ENCODE results near the gene REV3L.
A peak's percentile ranks its signal among the peaks of the same experiment; 100 is the strongest.

REV3L gene

DNA sequence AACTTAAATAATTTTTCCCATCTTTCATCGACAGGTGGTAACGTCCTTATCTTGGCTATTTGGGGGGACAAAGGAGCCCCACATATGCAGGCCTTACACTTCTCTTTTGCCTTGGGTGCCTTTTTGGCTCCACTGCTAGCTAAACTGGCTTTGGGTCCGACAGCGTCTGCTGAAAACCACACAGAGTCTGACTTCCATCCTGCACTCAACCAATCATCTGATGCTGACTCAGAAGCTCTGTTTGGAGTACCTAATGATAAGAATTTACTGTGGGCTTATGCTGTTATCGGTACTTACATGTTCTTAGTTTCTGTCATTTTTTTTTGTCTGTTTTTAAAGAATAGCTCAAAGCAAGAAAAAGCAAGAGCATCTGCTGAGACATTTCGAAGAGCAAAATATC is 217.2 kb downstream of the REV3L start:
- H3K79me2 ChIP-seq (ENCODE audit: insufficient read depth, low read depth) = no peaks in the 10 kb centered on the region
- H3K4me2 ChIP-seq = no peak overlapping the region
- no peak for TF ChIP-seq CTCF (conservative IDR thresholded peaks at IDR 0.05; ENCODE audit: low read depth, low read length)
- no peak overlapping the region for H2AFZ ChIP-seq (ENCODE audit: low read depth)
- no peak overlapping the region for H3K27ac ChIP-seq
- no peak overlapping the region for H3K4me3 ChIP-seq (IDR thresholded peaks at IDR 0.05; ENCODE audit: insufficient read depth, low read depth, low read length)
- no peaks in the 10 kb centered on the region for H3K36me3 ChIP-seq (ENCODE audit: insufficient read depth)
- no peaks in the 10 kb centered on the region for H3K27me3 ChIP-seq (ENCODE audit: insufficient read depth, low read depth)
- H3K9ac ChIP-seq = no peak overlapping the region
- H3K4me1 ChIP-seq (ENCODE audit: low read depth, poor library complexity, severe bottlenecking) = peaks cover 2% of the 10 kb centered on the region
- H4K20me1 ChIP-seq (ENCODE audit: insufficient read depth) = no peaks in the 10 kb centered on the region

- H3K27me3 ChIP-seq (ENCODE audit: insufficient read depth, low read depth) = no peaks in the 10 kb centered on the region
- H3K4me3 ChIP-seq (IDR thresholded peaks at IDR 0.05; ENCODE audit: insufficient read depth, low read depth, low read length) = no peak overlapping the region
- no peaks in the 10 kb centered on the region for H4K20me1 ChIP-seq (ENCODE audit: insufficient read depth)
- H3K36me3 ChIP-seq (ENCODE audit: insufficient read depth) = no peaks in the 10 kb centered on the region
- peaks cover 5% of the 10 kb centered on the region for H3K4me1 ChIP-seq (ENCODE audit: low read depth, poor library complexity, severe bottlenecking)
- H3K27ac ChIP-seq = no peak overlapping the region
- H3K9ac ChIP-seq = no peak overlapping the region
- 0 out of 2 replicates have a peak, but pooled peaks cover 4% of the 10 kb centered on the region for H3K79me2 ChIP-seq (ENCODE audit: insufficient read depth, low read depth)
- TF ChIP-seq CTCF (conservative IDR thresholded peaks at IDR 0.05; ENCODE audit: low read depth, low read length) = no peak
- no peak overlapping the region for H2AFZ ChIP-seq (ENCODE audit: low read depth)
- no peak overlapping the region for H3K4me2 ChIP-seq
These were observed 219.2 kb downstream of the REV3L start for GRCh38 chr6:111263837-111264236.

DNA sequence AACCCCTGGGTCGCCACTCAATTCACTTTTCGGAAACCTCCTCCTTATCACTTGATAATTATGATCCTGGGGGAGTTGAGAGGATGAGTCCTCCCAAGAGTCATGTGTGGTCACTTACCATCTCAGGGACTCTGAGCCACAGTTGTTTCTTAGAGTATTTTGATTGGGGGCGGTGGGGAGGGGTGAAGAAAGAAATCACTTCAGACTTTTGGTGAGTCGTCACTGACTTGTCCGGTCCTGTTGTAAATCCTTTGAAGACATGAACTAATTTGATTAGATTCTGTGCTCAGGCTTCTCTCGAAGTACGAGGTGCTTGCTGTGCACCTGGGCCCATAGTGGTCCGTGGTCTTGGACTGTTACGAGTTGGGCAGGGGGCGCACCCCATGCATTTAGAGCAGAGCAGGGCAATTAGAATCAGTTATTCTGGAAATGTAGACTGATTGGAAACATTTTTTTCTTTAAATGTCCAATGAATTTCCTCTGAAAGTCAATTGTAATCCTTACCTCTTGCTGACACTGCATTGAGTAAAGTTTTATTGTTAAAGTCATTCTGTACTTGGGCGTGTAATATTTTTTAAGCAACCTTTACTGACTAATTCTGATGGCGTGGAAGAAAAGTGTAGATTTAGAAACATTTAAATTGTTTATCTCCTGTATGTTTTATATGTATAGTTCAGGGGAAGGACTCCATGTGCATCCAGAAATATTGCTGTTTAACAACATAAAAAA is 222.3 kb downstream of the REV3L start:
- H3K4me1 ChIP-seq (ENCODE audit: low read depth, poor library complexity, severe bottlenecking) = peaks cover 5% of the 10 kb centered on the region
- H3K4me2 ChIP-seq = peak overlapping the region; percentile 48; the same call in 1 of the 2 replicates
- 0 out of 2 replicates have a peak, but pooled peaks cover 4% of the 10 kb centered on the region for H3K79me2 ChIP-seq (ENCODE audit: insufficient read depth, low read depth)
- no peaks in the 10 kb centered on the region for H3K27me3 ChIP-seq (ENCODE audit: insufficient read depth, low read depth)
- no peak overlapping the region for H3K9ac ChIP-seq
- no peak for TF ChIP-seq CTCF (conservative IDR thresholded peaks at IDR 0.05; ENCODE audit: low read depth, low read length)
- H4K20me1 ChIP-seq (ENCODE audit: insufficient read depth) = no peaks in the 10 kb centered on the region
- no peak overlapping the region for H2AFZ ChIP-seq (ENCODE audit: low read depth)
- no peak overlapping the region for H3K27ac ChIP-seq
- H3K4me3 ChIP-seq (IDR thresholded peaks at IDR 0.05; ENCODE audit: insufficient read depth, low read depth, low read length) = no peak overlapping the region
- no peaks in the 10 kb centered on the region for H3K36me3 ChIP-seq (ENCODE audit: insufficient read depth)

DNA sequence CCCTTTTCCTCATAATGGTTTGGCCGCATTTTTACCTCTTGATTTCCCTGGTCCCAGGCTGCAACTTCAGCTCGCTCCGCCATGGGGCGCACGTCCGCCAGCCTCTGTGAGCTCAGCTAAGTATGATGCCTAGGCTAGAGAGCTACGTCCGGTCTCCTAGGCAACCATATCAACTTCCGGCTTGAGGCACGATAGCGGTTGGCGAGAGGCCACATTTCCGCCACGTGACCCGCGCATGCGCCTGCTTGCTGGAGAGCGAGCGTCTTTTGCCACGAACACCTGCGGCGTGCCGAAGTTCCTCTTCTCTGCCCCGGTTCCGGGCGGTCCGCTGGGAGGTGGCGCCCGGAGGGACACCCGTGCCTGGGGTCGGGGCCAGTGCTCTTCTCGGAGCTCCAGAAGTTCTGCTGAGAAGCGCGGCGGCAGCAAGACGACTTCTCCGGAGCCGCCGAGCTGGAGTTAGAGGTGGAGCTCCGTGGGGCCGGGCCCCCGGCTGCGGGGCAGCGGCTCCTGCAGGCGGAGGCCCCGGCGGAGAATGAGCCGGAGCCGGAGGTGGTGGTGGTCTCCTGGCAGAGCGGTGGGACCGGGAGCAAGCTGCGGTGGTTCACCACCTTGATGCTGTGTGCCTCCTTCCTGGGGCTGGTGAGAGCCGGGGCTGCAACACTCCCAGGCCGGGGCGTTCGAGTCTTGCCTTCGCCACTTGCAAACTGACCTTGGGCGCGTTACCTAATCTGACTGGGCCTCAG is 223.8 kb downstream of the REV3L start:
- Histone ChIP-seq H3K27ac (peak overlapping the region; percentile 82), H3K4me2 (peak overlapping the region; percentile 48; the same call in 1 of the 2 replicates), H3K79me2 (ENCODE audit: insufficient read depth, low read depth) (0 out of 2 replicates have a peak, but pooled peaks cover 4% of the 10 kb centered on the region), H2AFZ (ENCODE audit: low read depth) (peak overlapping the region; percentile 61), H3K36me3 (ENCODE audit: insufficient read depth) (no peaks in the 10 kb centered on the region), H3K4me3 (IDR thresholded peaks at IDR 0.05; ENCODE audit: insufficient read depth, low read depth, low read length) (no peak overlapping the region), H3K4me1 (ENCODE audit: low read depth, poor library complexity, severe bottlenecking) (peaks cover 5% of the 10 kb centered on the region), H4K20me1 (ENCODE audit: insufficient read depth) (no peaks in the 10 kb centered on the region), H3K27me3 (ENCODE audit: insufficient read depth, low read depth) (no peaks in the 10 kb centered on the region), H3K9ac (peak overlapping the region; percentile 83)
- peak; percentile 77 for TF ChIP-seq CTCF (conservative IDR thresholded peaks at IDR 0.05; ENCODE audit: low read depth, low read length)

Data from KMS-11 (cell line).